Measurements from ENCODE around the gene PBXIP1. TPM values are rescaled to one million over a fixed set of nuclear protein-coding genes. Genes with fewer than 3 reads are reported as not detected.
A peak's percentile ranks its signal among the peaks of the same experiment; 100 is the strongest.

PBXIP1 gene
- total and polyA plus RNA-seq, 10 of the 15 experiments (the other 5 are each of a cell fraction or from before 2014, with no cell fraction given), result 0.63 to 25.6 (median 15.4) TPM

GRCh38 chr1:154944401-154945159 is 11.3 kb downstream of the PBXIP1 start (continued):
- peak; percentile 88 for TF ChIP-seq MEF2B (IDR thresholded peaks at IDR 0.05; ENCODE audit: partially characterized antibody, poor library complexity, severe bottlenecking)
- no peak for TF ChIP-seq RAD51 (IDR thresholded peaks at IDR 0.05)
- 0 out of 2 replicates have a peak, but pooled peaks have one; percentile 27 for TF ChIP-seq POLR2AphosphoS2 (IDR thresholded peaks at IDR 0.05; ENCODE audit: low read depth, low read length)
- TF ChIP-seq ATF7 (IDR thresholded peaks at IDR 0.05; ENCODE audit: low read depth), result 0 out of 2 replicates have a peak, but pooled peaks have one; percentile 17
- 0 out of 2 replicates have a peak, but pooled peaks have one; percentile 28 for TF ChIP-seq ZNF384 (IDR thresholded peaks at IDR 0.05; ENCODE audit: borderline replicate concordance, low read depth, low read length)
- peak; percentile 71 for TF ChIP-seq BCL3 (IDR thresholded peaks at IDR 0.05; ENCODE audit: borderline replicate concordance, insufficient read depth, low read depth, low read length, poor library complexity, severe bottlenecking)
- TF ChIP-seq HCFC1 (IDR thresholded peaks at IDR 0.05; ENCODE audit: low read length), result no peak
- TF ChIP-seq REST (IDR thresholded peaks at IDR 0.05; ENCODE audit: low read depth, low read length), result no peak
- TF ChIP-seq BHLHE40 (IDR thresholded peaks at IDR 0.05; ENCODE audit: borderline replicate concordance in 1 of 2, low read depth in 2 of 2, low read length in 1 of 2), result peak; percentile 35 to 39; a peak in 3 of 4 replicates
- peak; percentile 27 for TF ChIP-seq CUX1 (IDR thresholded peaks at IDR 0.05; ENCODE audit: insufficient replicate concordance, low read depth, low read length)
- peak; percentile 24 for TF ChIP-seq SMAD1 (IDR thresholded peaks at IDR 0.05; ENCODE audit: low read depth, partially characterized antibody)
- TF ChIP-seq POLR2AphosphoS5 (IDR thresholded peaks at IDR 0.05; ENCODE audit: low read length), result 0 out of 2 replicates have a peak, but pooled peaks have one; percentile 24
- peak; percentile 98; the same call in 2 of the 3 replicates for TF ChIP-seq POU2F2 (IDR thresholded peaks at IDR 0.05; ENCODE audit: borderline replicate concordance, low read depth, low read length)
